HepG2 (cell line): ENCODE results near the gene GDPGP1. TPM values are rescaled to one million over a fixed set of nuclear protein-coding genes. Genes with fewer than 3 reads are reported as not detected.

Experiments used
- HOMEZ ChIP-seq: IDR thresholded peaks from 2 replicates; pipeline ENCODE4 v1.6.1; 2016; ENCODE audit warnings: low read depth
- JDP2 ChIP-seq: sonication (generic); formaldehyde crosslinking; IDR thresholded peaks from 2 replicates; pipeline ENCODE4 v1.8.1; 2022; ENCODE audit warnings: missing genetic modification reagents, borderline replicate concordance
- JUND ChIP-seq: sonication (generic); formaldehyde crosslinking; IDR thresholded peaks from 2 replicates; pipeline ENCODE4 v1.8.0; 2022; ENCODE audit warnings: mild to moderate bottlenecking, missing genetic modification reagents
- LBX2 ChIP-seq: sonication (generic); formaldehyde crosslinking; IDR thresholded peaks from 2 replicates; pipeline ENCODE4 v1.5.0; 2020; ENCODE audit warnings: missing genetic modification reagents, mild to moderate bottlenecking, borderline replicate concordance
- MAX ChIP-seq: IDR thresholded peaks from 2 replicates; pipeline ENCODE4 v1.6.1; 2012; ENCODE audit warnings: inconsistent platforms
- MXD4 ChIP-seq: IDR thresholded peaks from 2 replicates; pipeline ENCODE4 v1.6.1; 2016; ENCODE audit warnings: mild to moderate bottlenecking, missing biosample characterization, missing genetic modification reagents
- NONO ChIP-seq, 2 experiments: fragments of 450-650 bp in 1 of 2; sonication (generic) in 1 of 2; formaldehyde crosslinking in 1 of 2; IDR thresholded peaks in 1 of 2; conservative IDR thresholded peaks in 1 of 2; 2 replicates each; pipeline versions ENCODE4 v1.6.1 to v1.8.0; 2017 to 2022; ENCODE audit warnings: mild to moderate bottlenecking in 1 of 2, missing genetic modification reagents in 1 of 2, moderate library complexity in 1 of 2
- PATZ1 ChIP-seq: sonication (generic); formaldehyde crosslinking; IDR thresholded peaks from 2 replicates; pipeline ENCODE4 v1.4.0; 2020; ENCODE audit warnings: missing genetic modification reagents
- RAD21 ChIP-seq: fragments of 450-650 bp; formaldehyde crosslinking; IDR thresholded peaks from 2 replicates; pipeline ENCODE4 v1.5.0; 2020; ENCODE audit warnings: mild to moderate bottlenecking
- RFX1 ChIP-seq: fragments of 450-650 bp; IDR thresholded peaks from 2 replicates; pipeline ENCODE4 v1.6.1; 2017
- SNAPC5 ChIP-seq: sonication (generic); formaldehyde crosslinking; IDR thresholded peaks from 2 replicates; pipeline ENCODE4 v1.8.1; 2023; ENCODE audit warnings: mild to moderate bottlenecking, missing genetic modification reagents, borderline replicate concordance
- SP4 ChIP-seq: sonication (generic); formaldehyde crosslinking; IDR thresholded peaks from 2 replicates; pipeline ENCODE4 v1.8.1; 2023; ENCODE audit warnings: mild to moderate bottlenecking, missing genetic modification reagents
- ZNF235 ChIP-seq: sonication (generic); formaldehyde crosslinking; IDR thresholded peaks from 2 replicates; pipeline ENCODE4 v1.8.1; 2023; ENCODE audit warnings: mild to moderate bottlenecking, missing genetic modification reagents, borderline replicate concordance
- ZNF280D ChIP-seq: sonication (generic); formaldehyde crosslinking; IDR thresholded peaks from 2 replicates; pipeline ENCODE4 v1.5.1; 2020; ENCODE audit warnings: mild to moderate bottlenecking, missing genetic modification reagents
- ZNF282 ChIP-seq: fragments of 450-650 bp; IDR thresholded peaks from 2 replicates; pipeline ENCODE4 v1.6.1; 2018; ENCODE audit not compliant: partially characterized antibody
- ZNF569 ChIP-seq: sonication (generic); formaldehyde crosslinking; IDR thresholded peaks from 2 replicates; pipeline ENCODE4 v1.5.0; 2020; ENCODE audit warnings: mild to moderate bottlenecking, missing genetic modification reagents, moderate library complexity, borderline replicate concordance
- ZNF710 ChIP-seq: sonication (generic); formaldehyde crosslinking; IDR thresholded peaks from 2 replicates; pipeline ENCODE4 v1.5.0; 2020; ENCODE audit warnings: mild to moderate bottlenecking, missing genetic modification reagents, borderline replicate concordance
- ZNF775 ChIP-seq: sonication (generic); formaldehyde crosslinking; IDR thresholded peaks from 2 replicates; pipeline ENCODE4 v1.4.0; 2020; ENCODE audit warnings: missing genetic modification reagents, mild to moderate bottlenecking, moderate library complexity, borderline replicate concordance
- ZSCAN9 ChIP-seq: IDR thresholded peaks from 2 replicates; pipeline ENCODE4 v1.6.1; 2016; ENCODE audit warnings: borderline replicate concordance
- polyA plus RNA-seq, 8 experiments: library from polyadenylated mRNA; depleted of rRNA in 3 of 8; stranded (reverse) in 7 of 8; unstranded in 1 of 8; fragments of >200 nt; fragmentation: Illumina TruSeq in 4 of 8; extraction: Trizol in 4 of 8; gene quantifications; 2 replicates each; pipeline versions ENCODE4 v1.2.1 to v1.2.3, GENCODE V29; 2011 to 2016; ENCODE audit warnings: low read depth in 4 of 8, missing spikeins in 1 of 8, mixed read lengths in 1 of 8; ENCODE audit not compliant: insufficient read depth in 1 of 8
- total RNA-seq, 5 experiments: library from RNA; depleted of rRNA; stranded (reverse); fragments of >200 nt; fragmentation: Illumina TruSeq; extraction: Trizol; gene quantifications; 2 replicates each; pipeline ENCODE4 v1.2.3, GENCODE V29; 2016; ENCODE audit warnings: low read depth in 1 of 5

The GDPGP1 gene
- total and polyA plus RNA-seq, 2 of the 13 experiments (the other 11 are each of a cell fraction or from before 2014, with no cell fraction given) = 1.5 to 4.3 TPM

GRCh38 chr15:90234096-90234988, at the start of gene GDPGP1 (continued):
- no peak for TF ChIP-seq ZNF280D
- no peak for TF ChIP-seq PATZ1 (CRISPR knock-in tag)
- TF ChIP-seq ZNF569 (CRISPR knock-in tag) = no peak
- TF ChIP-seq SP4 (CRISPR knock-in tag) = peak; percentile 87; the same call in 1 of the 2 replicates
- no peak for TF ChIP-seq SNAPC5
- TF ChIP-seq MXD4 (CRISPR knock-in tag) = no peak
- TF ChIP-seq MAX = peak; percentile 53
- TF ChIP-seq ZSCAN9 (CRISPR knock-in tag) = no peak
- no peak for TF ChIP-seq RAD21 (CRISPR knock-in tag)
- no peak for TF ChIP-seq JDP2 (CRISPR knock-in tag)
- TF ChIP-seq ZNF282 = no peak
- no peak for TF ChIP-seq ZNF775 (CRISPR knock-in tag)
- TF ChIP-seq NONO (IDR thresholded peaks at IDR 0.05) = no peak
- no peak for TF ChIP-seq NONO (CRISPR knock-in tag; conservative IDR thresholded peaks at IDR 0.05)
- TF ChIP-seq HOMEZ (CRISPR knock-in tag) = no peak
- no peak; the same call in 1 of the 2 replicates for TF ChIP-seq ZNF710 (CRISPR knock-in tag)
- no peak for TF ChIP-seq LBX2
- no peak for TF ChIP-seq JUND
- 0 out of 2 replicates have a peak, but pooled peaks have one; percentile 0 for TF ChIP-seq RFX1
- no peak for TF ChIP-seq ZNF235 (CRISPR knock-in tag)
